Left ventricle myocardium inferior (tissue), 1 donor: Measurements from ENCODE around the gene BCAP29. TPM values are rescaled to one million over a fixed set of nuclear protein-coding genes. Genes with fewer than 3 reads are reported as not detected.

Source experiments
- DNase-seq: peaks from one replicate; pipeline ENCODE4 v3.0.0-alpha.2; 2020
- H3K27ac ChIP-seq: fragments of 200-600 bp; replicated peaks from 2 replicates; pipeline ENCODE4 v1.8.0; 2021
- H3K27me3 ChIP-seq: fragments of 200-600 bp; 2 replicates; pipeline ENCODE4 v1.8.0; 2021; ENCODE audit warnings: low read depth
- H3K36me3 ChIP-seq: fragments of 200-600 bp; 2 replicates; pipeline ENCODE4 v1.8.0; 2021
- H3K4me1 ChIP-seq: fragments of 200-600 bp; 2 replicates; pipeline ENCODE4 v1.8.0; 2021
- H3K4me3 ChIP-seq: fragments of 200-600 bp; 2 replicates; pipeline ENCODE4 v1.8.0; 2021; ENCODE audit warnings: mild to moderate bottlenecking, moderate library complexity
- H3K9me3 ChIP-seq: fragments of 200-600 bp; replicated peaks from 2 replicates; pipeline ENCODE4 v1.8.0; 2021
- CTCF ChIP-seq: fragments of 200-600 bp; IDR thresholded peaks from 2 replicates; pipeline ENCODE4 v1.8.0; 2021; ENCODE audit warnings: antibody characterized with exemption, mild to moderate bottlenecking, borderline replicate concordance
- intact Hi-C: fragments of 100-400 bp; cut with micrococcal nuclease; formaldehyde crosslinking; loops from one replicate; pipeline ENCODE4 v1.11.0; 2022
- total RNA-seq: library from RNA; stranded (reverse); fragmentation: NEBNext Ultra II Directional; extraction: Animal tissue kit (Norgen Biotek cat#: 25700); gene quantifications from one replicate; pipeline ENCODE4 v1.2.1, GENCODE V29; 2021
- donor health status: DM: no; HTN: yes; CAD: no; lungs with severe emphysema.

Gene BCAP29
- total RNA-seq, 1 donor from 2014 or later, result 91.0 TPM

- TF ChIP-seq CTCF, result no peak
- no peaks in the 10 kb centered on the region for H3K4me1 ChIP-seq
- peaks cover 4% of the 10 kb centered on the region for H3K27me3 ChIP-seq
- no peak for DNase-seq
- H3K36me3 ChIP-seq, result no peaks in the 10 kb centered on the region
- no peak overlapping the region for H3K27ac ChIP-seq
- no peaks in the 10 kb centered on the region for H3K9me3 ChIP-seq
- intact Hi-C loops, result no loop called here
- no peak overlapping the region for H3K4me3 ChIP-seq
These were observed 87.3 kb downstream of the BCAP29 start for GRCh38 chr7:107667341-107667740.

GRCh38 chr7:107668296-107668695 is 88.2 kb downstream of the BCAP29 start:
- TF ChIP-seq CTCF, result no peak
- no peak overlapping the region for H3K27ac ChIP-seq
- intact Hi-C loops, result no loop called here
- H3K4me3 ChIP-seq, result no peak overlapping the region
- H3K4me1 ChIP-seq, result no peaks in the 10 kb centered on the region
- no peaks in the 10 kb centered on the region for H3K9me3 ChIP-seq
- no peaks in the 10 kb centered on the region for H3K36me3 ChIP-seq
- H3K27me3 ChIP-seq, result peaks cover 4% of the 10 kb centered on the region
- DNase-seq, result no peak

Other genes starting within 250 kb of the BCAP29 start
- 23.0 TPM for gene GPR22, start 110.2 kb upstream of the BCAP29 start, total RNA-seq
- 40.8 TPM for gene COG5, start 16.3 kb upstream of the BCAP29 start, total RNA-seq
- gene DUS4L, start 16.3 kb upstream of the BCAP29 start, total RNA-seq, result 8.0 TPM
- 0.41 TPM for gene SLC26A4, start 80.6 kb downstream of the BCAP29 start, total RNA-seq
- gene CBLL1, start 163.9 kb downstream of the BCAP29 start, total RNA-seq, result 21.6 TPM
- 0.33 TPM for gene SLC26A3, start 223.0 kb downstream of the BCAP29 start, total RNA-seq